ENCODE results near the gene ANKRA2. TPM values are rescaled to one million over a fixed set of nuclear protein-coding genes. Genes with fewer than 3 reads are reported as not detected.

The ANKRA2 gene
- total and polyA plus RNA-seq, 7 donors = 14.9 to 33.5 (median 23.8) TPM

GRCh38 chr5:73507062-73507461 is 58.4 kb downstream of the ANKRA2 start:
- Histone ChIP-seq H3K27me3 (no peaks in the 10 kb centered on the region), H3K4me1 (no peaks in the 10 kb centered on the region), H3K4me3 (no peak overlapping the region), H3K36me3 (peaks cover 15 to 50% (median 29%) of the 10 kb centered on the region in 4 donors), H3K9me3 (no peaks in the 10 kb centered on the region), H3K27ac (peak overlapping the region in 1 of 4 donors; percentile 65)
- TF ChIP-seq CTCF (IDR thresholded peaks at IDR 0.05) = no peak
- TF ChIP-seq EP300 (IDR thresholded peaks at IDR 0.05) = no peak
- TF ChIP-seq POLR2AphosphoS5 (IDR thresholded peaks at IDR 0.05) = no peak
- TF ChIP-seq POLR2A (IDR thresholded peaks at IDR 0.05) = no peak
- intact Hi-C loops (cut with DNase I) = no loop called here
- no peak for DNase-seq
- WGBS, 2 donors = 60 to 75% methylated on average over 2 of the region's 2 CpGs

- intact Hi-C loops (cut with DNase I) = no loop called here
- Histone ChIP-seq H3K27ac (no peak overlapping the region), H3K4me3 (no peak overlapping the region), H3K27me3 (no peaks in the 10 kb centered on the region), H3K9me3 (no peaks in the 10 kb centered on the region), H3K4me1 (no peaks in the 10 kb centered on the region), H3K36me3 (peaks cover 15 to 54% (median 31%) of the 10 kb centered on the region in 4 donors)
- TF ChIP-seq POLR2AphosphoS5 (IDR thresholded peaks at IDR 0.05) (no peak), CTCF (IDR thresholded peaks at IDR 0.05) (no peak)
- DNase-seq = no peak
- 90 to 91% methylated on average over 5 of the region's 5 CpGs for WGBS, 2 donors
Measured at GRCh38 chr5:73506459-73506955, 58.9 kb downstream of the ANKRA2 start.

Other genes starting within 250 kb of the ANKRA2 start
- gene FOXD1, start 116.9 kb downstream of the ANKRA2 start, total RNA-seq = under 1 TPM in 2 of 4 donors, not detected in 2; 0.36 to 0.49 TPM
- gene FOXD1, start 116.9 kb downstream of the ANKRA2 start, polyA plus RNA-seq = under 1 TPM in 1 of 3 donors, not detected in 2; 0.09 TPM
- 100 to 1,000 TPM; 490 to 780 (median 726) TPM for gene BTF3, start 67.2 kb downstream of the ANKRA2 start, total RNA-seq
- 1,000 to 10,000 TPM in 1 of 3 donors, 100 to 1,000 TPM in 2; 706 to 1,119 (median 968) TPM for gene BTF3, start 67.2 kb downstream of the ANKRA2 start, polyA plus RNA-seq
- 10 to 100 TPM; 14.4 to 27.8 (median 16.3) TPM for gene UTP15, start 104 bp upstream of the ANKRA2 start, total RNA-seq
- gene UTP15, start 104 bp upstream of the ANKRA2 start, polyA plus RNA-seq = 1 to 10 TPM; 2.8 to 6.1 (median 3.0) TPM
- gene ARHGEF28, start 60.6 kb upstream of the ANKRA2 start, total RNA-seq = 1 to 10 TPM; 3.7 to 6.9 (median 5.7) TPM
- 1 to 10 TPM; 3.0 to 3.4 (median 3.0) TPM for gene ARHGEF28, start 60.6 kb upstream of the ANKRA2 start, polyA plus RNA-seq

Measured in sigmoid colon (tissue), 7 donors.